ENCODE results near the gene CLEC2B. TPM values are rescaled to one million over a fixed set of nuclear protein-coding genes. Genes with fewer than 3 reads are reported as not detected.

CLEC2B gene
- total and polyA plus RNA-seq, 8 donors: 16.3 to 34.7 (median 23.8) TPM

GRCh38 chr12:9899209-9899608, 30.1 kb upstream of the CLEC2B start:
- H3K4me1 ChIP-seq: no peaks in the 10 kb centered on the region
- no peaks in the 10 kb centered on the region for H3K36me3 ChIP-seq
- DNase-seq: no peak
- H3K27ac ChIP-seq: no peak overlapping the region
- no peak for ATAC-seq
- no peak for TF ChIP-seq CTCF (IDR thresholded peaks at IDR 0.05)
- H3K4me3 ChIP-seq: no peak overlapping the region
- no peaks in the 10 kb centered on the region for H3K27me3 ChIP-seq
- intact Hi-C loops (cut with DNase I): no loop called here
- H3K9me3 ChIP-seq: peaks cover 0 to 28% of the 10 kb centered on the region in 2 donors

GRCh38 chr12:9897535-9897934, 28.4 kb upstream of the CLEC2B start:
- Histone ChIP-seq H3K4me1 (no peaks in the 10 kb centered on the region), H3K36me3 (no peaks in the 10 kb centered on the region), H3K9me3 (peaks cover 0 to 11% of the 10 kb centered on the region in 2 donors), H3K4me3 (no peak overlapping the region), H3K27ac (no peak overlapping the region), H3K27me3 (no peaks in the 10 kb centered on the region)
- no peak for DNase-seq
- TF ChIP-seq CTCF (IDR thresholded peaks at IDR 0.05): no peak
- intact Hi-C loops (cut with DNase I): no loop called here
- ATAC-seq: no peak

- intact Hi-C loops (cut with DNase I): no loop called here
- ATAC-seq: no peak
- DNase-seq: no peak
- Histone ChIP-seq H3K4me1 (no peaks in the 10 kb centered on the region), H3K9me3 (no peaks in the 10 kb centered on the region), H3K27ac (no peak overlapping the region), H3K36me3 (no peaks in the 10 kb centered on the region), H3K27me3 (no peaks in the 10 kb centered on the region), H3K4me3 (no peak overlapping the region)
- no peak for TF ChIP-seq CTCF (IDR thresholded peaks at IDR 0.05)
These were observed 26.2 kb upstream of the CLEC2B start for GRCh38 chr12:9895215-9895971.

GRCh38 chr12:9888665-9889273, 19.6 kb upstream of the CLEC2B start:
- ATAC-seq (no peak), DNase-seq (no peak)
- no peak for TF ChIP-seq CTCF (IDR thresholded peaks at IDR 0.05)
- Histone ChIP-seq H3K4me1 (no peaks in the 10 kb centered on the region), H3K27ac (no peak overlapping the region), H3K36me3 (no peaks in the 10 kb centered on the region), H3K4me3 (no peak overlapping the region), H3K27me3 (no peaks in the 10 kb centered on the region), H3K9me3 (no peaks in the 10 kb centered on the region)
- intact Hi-C loops (cut with DNase I): no loop called here

GRCh38 chr12:9883175-9883574, 14.0 kb upstream of the CLEC2B start:
- ATAC-seq (no peak), DNase-seq (no peak)
- Histone ChIP-seq H3K27me3 (no peaks in the 10 kb centered on the region), H3K36me3 (no peaks in the 10 kb centered on the region), H3K27ac (no peak overlapping the region), H3K4me1 (no peaks in the 10 kb centered on the region), H3K9me3 (no peaks in the 10 kb centered on the region), H3K4me3 (no peak overlapping the region)
- no peak for TF ChIP-seq CTCF (IDR thresholded peaks at IDR 0.05)
- intact Hi-C loops (cut with DNase I): no loop called here

Data from left lung (tissue), 10 donors.